DOHH2 (cell line): ENCODE results near the gene COX18.

ENCODE experiments used
- H3F3A ChIP-seq: fragments of 200-600 bp; sonication (generic), shearing (Covaris generic); 2 replicates; pipeline ENCODE4 v1.6.0; 2016; ENCODE audit warnings: antibody characterized with exemption, mild to moderate bottlenecking; ENCODE audit not compliant: control insufficient read depth, insufficient read depth
- H3K27ac ChIP-seq: fragments of 200-600 bp; sonication (generic); 2 replicates; pipeline ENCODE4 v1.5.1; 2014; ENCODE audit warnings: low read depth, mild to moderate bottlenecking, low read length, moderate library complexity
- H3K27me3 ChIP-seq: fragments of 200-600 bp; sonication (generic); 2 replicates; pipeline ENCODE4 v1.6.1; 2014; ENCODE audit warnings: mild to moderate bottlenecking, low read length, mixed read lengths; ENCODE audit not compliant: control insufficient read depth
- H3K36me3 ChIP-seq: fragments of 200-600 bp; sonication (generic); 2 replicates; pipeline ENCODE4 v1.6.1; 2014; ENCODE audit warnings: mild to moderate bottlenecking, low read length, moderate library complexity, mixed read lengths; ENCODE audit not compliant: control insufficient read depth
- H3K4me1 ChIP-seq: fragments of 200-600 bp; sonication (generic); 2 replicates; pipeline ENCODE4 v1.6.1; 2014; ENCODE audit warnings: mild to moderate bottlenecking, low read length, mixed read lengths; ENCODE audit not compliant: control insufficient read depth
- H3K4me2 ChIP-seq: fragments of 200-600 bp; sonication (generic); 2 replicates; pipeline ENCODE4 v1.6.0; 2014; ENCODE audit warnings: mild to moderate bottlenecking, low read length, moderate library complexity
- H3K4me3 ChIP-seq: fragments of 200-600 bp; sonication (generic); 2 replicates; pipeline ENCODE4 v1.5.1; 2014; ENCODE audit warnings: mild to moderate bottlenecking, low read length, mixed read lengths
- H3K79me2 ChIP-seq: fragments of 200-600 bp; sonication (generic); 2 replicates; pipeline ENCODE4 v1.6.1; 2014; ENCODE audit warnings: mild to moderate bottlenecking, low read length, mixed read lengths; ENCODE audit not compliant: control insufficient read depth
- H3K9me2 ChIP-seq: fragments of 200-600 bp; sonication (generic); replicated peaks from 2 replicates; pipeline ENCODE4 v1.6.1; 2014; ENCODE audit warnings: mild to moderate bottlenecking, low read length, mixed read lengths; ENCODE audit not compliant: control insufficient read depth
- H3K9me3 ChIP-seq: fragments of 200-600 bp; sonication (generic); 2 replicates; pipeline ENCODE4 v1.6.1; 2014; ENCODE audit warnings: antibody characterized with exemption, low read length, mixed read lengths; ENCODE audit not compliant: control insufficient read depth, insufficient read depth
- H4K20me1 ChIP-seq: fragments of 200-600 bp; sonication (generic); 2 replicates; pipeline ENCODE4 v1.6.0; 2014; ENCODE audit warnings: low read depth, mild to moderate bottlenecking, antibody characterized with exemption, low read length, moderate library complexity; ENCODE audit not compliant: control insufficient read depth, insufficient read depth
- CTCF ChIP-seq: fragments of 200-600 bp; sonication (generic); IDR thresholded peaks from one replicate; pipeline ENCODE4 v1.5.1; 2014; ENCODE audit warnings: antibody characterized with exemption, mild to moderate bottlenecking, low read depth, low read length; ENCODE audit not compliant: poor library complexity, severe bottlenecking
- EZH2phosphoT487 ChIP-seq: fragments of 200-600 bp; sonication (generic); IDR thresholded peaks from 2 replicates; pipeline ENCODE4 v1.6.1; 2017; ENCODE audit warnings: borderline replicate concordance, mild to moderate bottlenecking, antibody characterized with exemption, low read length, moderate library complexity, mixed read lengths

Gene COX18

GRCh38 chr4:73066445-73066844, 3.1 kb downstream of the COX18 start:
- H3K36me3 ChIP-seq, result peaks cover 56% of the 10 kb centered on the region
- H3K4me3 ChIP-seq, result no peak overlapping the region
- H3K27ac ChIP-seq, result no peak overlapping the region
- peaks cover 22% of the 10 kb centered on the region for H3F3A ChIP-seq
- TF ChIP-seq CTCF, result no peak
- H3K9me2 ChIP-seq, result no peaks in the 10 kb centered on the region
- peaks cover 25% of the 10 kb centered on the region for H3K4me1 ChIP-seq
- no peaks in the 10 kb centered on the region for H4K20me1 ChIP-seq
- H3K9me3 ChIP-seq, result no peaks in the 10 kb centered on the region
- peaks cover 53% of the 10 kb centered on the region for H3K79me2 ChIP-seq
- no peaks in the 10 kb centered on the region for H3K27me3 ChIP-seq
- 0 out of 2 replicates have a peak overlapping the region, but pooled peaks have one; percentile 6 for H3K4me2 ChIP-seq

GRCh38 chr4:73064536-73064935, 5.0 kb downstream of the COX18 start:
- H3K4me1 ChIP-seq, result peaks cover 14% of the 10 kb centered on the region
- no peak overlapping the region for H3K4me2 ChIP-seq
- H3K9me3 ChIP-seq, result no peaks in the 10 kb centered on the region
- no peaks in the 10 kb centered on the region; the same call in 1 of the 2 replicates for H4K20me1 ChIP-seq
- H3K9me2 ChIP-seq, result no peaks in the 10 kb centered on the region
- no peak for TF ChIP-seq CTCF
- H3F3A ChIP-seq, result peaks cover 9% of the 10 kb centered on the region
- peaks cover 53% of the 10 kb centered on the region for H3K79me2 ChIP-seq
- H3K27me3 ChIP-seq, result no peaks in the 10 kb centered on the region
- H3K27ac ChIP-seq, result no peak overlapping the region
- H3K4me3 ChIP-seq, result no peak overlapping the region
- H3K36me3 ChIP-seq, result peaks cover 73% of the 10 kb centered on the region

- no peaks in the 10 kb centered on the region for H3K79me2 ChIP-seq
Observed at GRCh38 chr4:73055241-73055897, 14.1 kb downstream of the COX18 start.

More at GRCh38 chr4:73055241-73055897, 14.1 kb downstream of the COX18 start:
- no peaks in the 10 kb centered on the region for H3K9me3 ChIP-seq
- no peaks in the 10 kb centered on the region for H3K9me2 ChIP-seq
- H3K4me1 ChIP-seq, result no peaks in the 10 kb centered on the region
- H3K4me2 ChIP-seq, result no peak overlapping the region
- H3F3A ChIP-seq, result no peaks in the 10 kb centered on the region
- peaks cover 53% of the 10 kb centered on the region for H3K36me3 ChIP-seq
- H3K27me3 ChIP-seq, result no peaks in the 10 kb centered on the region
- no peaks in the 10 kb centered on the region; the same call in 1 of the 2 replicates for H4K20me1 ChIP-seq
- no peak overlapping the region for H3K4me3 ChIP-seq
- no peak overlapping the region for H3K27ac ChIP-seq
- TF ChIP-seq EZH2phosphoT487, result no peak
- no peak for TF ChIP-seq CTCF
